Gastrocnemius medialis (tissue), 4 donors: ENCODE results near the gene GOLGA1. TPM values are rescaled to one million over a fixed set of nuclear protein-coding genes. Genes with fewer than 3 reads are reported as not detected.

Source experiments
- ATAC-seq, 2 donors: fragments of 150-250 bp; one replicate each; pipeline ENCODE4 v1.9.1; 2016
- DNase-seq, 2 donors: peaks; one replicate each; pipeline ENCODE4 v3.0.0-alpha.2; 2019
- H3K27ac ChIP-seq, 4 donors: fragments of 200-600 bp; sonication (generic); 1 replicate in 1 of 4; 2 replicates in 3 of 4; pipeline ENCODE4 v1.5.1; 2016 to 2018; ENCODE audit warnings: mild to moderate bottlenecking in 2 of 4, moderate library complexity in 1 of 4
- H3K27me3 ChIP-seq, 3 donors: fragments of 200-600 bp; sonication (generic) in 2 of 3; 1 replicate in 1 of 3; 2 replicates in 2 of 3; pipeline versions ENCODE4 v1.5.1 to v1.6.0; 2016 to 2019; ENCODE audit warnings: mild to moderate bottlenecking in 1 of 3, moderate library complexity in 1 of 3
- H3K36me3 ChIP-seq, 2 donors: fragments of 200-600 bp; sonication (generic) in 1 of 2; one replicate each; pipeline ENCODE4 v1.5.1; 2017 to 2018
- H3K4me1 ChIP-seq, 2 donors: fragments of 200-600 bp; sonication (generic) in 1 of 2; one replicate each; pipeline ENCODE4 v1.5.1; 2016 to 2017; ENCODE audit warnings: mild to moderate bottlenecking in 2 of 2
- H3K4me3 ChIP-seq, 4 donors: fragments of 200-600 bp; sonication (generic) in 3 of 4; 1 replicate in 1 of 4; 2 replicates in 3 of 4; pipeline ENCODE4 v1.5.1; 2016 to 2019; ENCODE audit warnings: mild to moderate bottlenecking in 2 of 4
- H3K9me3 ChIP-seq, 3 donors: fragments of 200-600 bp; sonication (generic) in 2 of 3; 1 replicate in 1 of 3; 2 replicates in 2 of 3; pipeline ENCODE4 v1.5.1; 2016 to 2019
- CTCF ChIP-seq, 5 experiments: fragments of 450-650 bp in 3 of 5; fragments of 200-600 bp in 2 of 5; sonication (generic) in 2 of 5; IDR thresholded peaks in 4 of 5; conservative IDR thresholded peaks in 1 of 5; 1 replicate in 4 of 5; 2 replicates in 1 of 5; pipeline ENCODE4 v1.5.1; 2016 to 2019; ENCODE audit warnings: antibody characterized with exemption in 5 of 5, mild to moderate bottlenecking in 3 of 5, moderate library complexity in 3 of 5
- POLR2A ChIP-seq, 2 donors: fragments of 450-650 bp; IDR thresholded peaks; one replicate each; pipeline ENCODE4 v1.6.1; 2017; ENCODE audit warnings: antibody characterized with exemption in 2 of 2, mild to moderate bottlenecking in 2 of 2, moderate library complexity in 2 of 2
- in situ Hi-C, 4 donors: fragments of 200-750 bp; cut with MboI; loops; one replicate each; pipeline versions ENCODE4 v1.15.0 to v1.8.0; 2017; ENCODE audit warnings: low sequenced_read_pairs in 4 of 4
- intact Hi-C: fragments of 100-400 bp; cut with DNase I; formaldehyde crosslinking; loops from one replicate; pipeline ENCODE4 v1.15.1; 2023; ENCODE audit warnings: low total_unique reads
- total RNA-seq, 4 donors: library from RNA; depleted of rRNA; stranded (reverse); fragments of >200 nt; gene quantifications; one replicate each; pipeline versions ENCODE4 v1.1.0 to v1.2.3, GENCODE V29; 2016

GOLGA1 gene
- total RNA-seq, 4 donors from 2014 or later: 12.2 to 20.5 (median 18.6) TPM

- Histone ChIP-seq H3K4me1 (peaks cover 17 to 21% of the 10 kb centered on the region in 2 donors), H3K4me3 (peak overlapping the region; percentile 63 to 85 (median 80)), H3K9me3 (no peaks in the 10 kb centered on the region), H3K27me3 (no peaks in the 10 kb centered on the region), H3K36me3 (peaks cover 0 to 23% of the 10 kb centered on the region in 2 donors), H3K27ac (peak overlapping the region; percentile 91 to 95 (median 93))
- intact Hi-C loops: loop anchor here (1.0 to 5.0 kb wide), 7 partner anchors 73 to 320 kb away; partner anchors contain the start of genes GAPVD1, HSPA5, NR6A1 and PPP6C
- peak; percentile 35 to 40 for ATAC-seq
- no peak for TF ChIP-seq POLR2A (IDR thresholded peaks at IDR 0.05)
- no peak for TF ChIP-seq CTCF (IDR thresholded peaks at IDR 0.05 in 4 of 5, conservative IDR thresholded peaks at IDR 0.05 in 1 of 5)
- in situ Hi-C loops: loop anchor here (5.0 to 25.0 kb wide), 3 partner anchors 195 to 203 kb away; partner anchors contain the start of gene SCAI (in 4 of the 4)
- DNase-seq: no peak
Measured at GRCh38 chr9:124941679-124942561, 1.0 kb upstream of the GOLGA1 start.

- Histone ChIP-seq H3K36me3 (peaks cover 0 to 36% of the 10 kb centered on the region in 2 donors), H3K4me3 (peak overlapping the region; percentile 63 to 85 (median 80)), H3K27me3 (no peaks in the 10 kb centered on the region), H3K9me3 (no peaks in the 10 kb centered on the region), H3K4me1 (peaks cover 17 to 21% of the 10 kb centered on the region in 2 donors), H3K27ac (peak overlapping the region; percentile 91 to 95 (median 93))
- in situ Hi-C loops (loop anchor here (5.0 to 25.0 kb wide), 3 partner anchors 197 to 204 kb away; partner anchors contain the start of gene SCAI (in 4 of the 4)), intact Hi-C loops (loop anchor here (2.0 to 5.0 kb wide), 4 partner anchors 170 to 322 kb away; partner anchors contain the start of genes GAPVD1, HSPA5, NR6A1 and RABEPK)
- TF ChIP-seq CTCF (IDR thresholded peaks at IDR 0.05 in 4 of 5, conservative IDR thresholded peaks at IDR 0.05 in 1 of 5) (no peak), POLR2A (IDR thresholded peaks at IDR 0.05) (no peak)
- DNase-seq (no peak), ATAC-seq (peak; percentile 45 to 49)
Measured at GRCh38 chr9:124940521-124940893, 376 bp downstream of the GOLGA1 start.

GRCh38 chr9:124939944-124940343 is 939 bp downstream of the GOLGA1 start:
- H3K27me3 ChIP-seq: no peaks in the 10 kb centered on the region
- DNase-seq (no peak), ATAC-seq (no peak)
- peak overlapping the region; percentile 63 to 85 (median 80) for H3K4me3 ChIP-seq
- no peak for TF ChIP-seq POLR2A (IDR thresholded peaks at IDR 0.05)
- TF ChIP-seq CTCF (IDR thresholded peaks at IDR 0.05 in 4 of 5, conservative IDR thresholded peaks at IDR 0.05 in 1 of 5): no peak
- H3K27ac ChIP-seq: peak overlapping the region; percentile 91 to 95 (median 93)
- peaks cover 0 to 42% of the 10 kb centered on the region in 2 donors for H3K36me3 ChIP-seq
- in situ Hi-C loops (loop anchor here (5.0 to 25.0 kb wide), 4 partner anchors 68 to 205 kb away; partner anchors contain the start of gene SCAI (in 4 of the 4)), intact Hi-C loops (loop anchor here (2.0 to 5.0 kb wide), 4 partner anchors 169 to 322 kb away; partner anchors contain the start of genes GAPVD1, HSPA5, NR6A1 and RABEPK)
- peaks cover 17 to 21% of the 10 kb centered on the region in 2 donors for H3K4me1 ChIP-seq
- no peaks in the 10 kb centered on the region for H3K9me3 ChIP-seq

- ATAC-seq: no peak
- TF ChIP-seq POLR2A (IDR thresholded peaks at IDR 0.05) (no peak), CTCF (IDR thresholded peaks at IDR 0.05 in 4 of 5, conservative IDR thresholded peaks at IDR 0.05 in 1 of 5) (no peak)
- in situ Hi-C loops (loop anchor here in 1 of 4 donors (25.0 kb wide), 1 partner anchor 203 kb away; the partner anchor contains the start of gene SCAI), intact Hi-C loops (no loop called here)
- DNase-seq: no peak
- H3K36me3 ChIP-seq: peaks cover 0 to 82% of the 10 kb centered on the region in 2 donors
- H3K4me1 ChIP-seq: no peaks in the 10 kb centered on the region
- H3K27me3 ChIP-seq: no peaks in the 10 kb centered on the region
- no peak overlapping the region for H3K27ac ChIP-seq
- no peaks in the 10 kb centered on the region for H3K9me3 ChIP-seq
- H3K4me3 ChIP-seq: no peak overlapping the region
Measured at GRCh38 chr9:124934290-124934689, 6.6 kb downstream of the GOLGA1 start.
